H1 (cell line): ENCODE data around the gene SLAMF1. TPM values are rescaled to one million over a fixed set of nuclear protein-coding genes. Genes with fewer than 3 reads are reported as not detected.

ENCODE experiments used
- CTCF ChIA-PET: fragments of 300-600 bp; sonication (Branson Sonifier 250); formaldehyde crosslinking; loops from one replicate; lab custom pipeline; 2021; ENCODE audit not compliant: partially characterized antibody; lab: Charles Lee
- POLR2A ChIA-PET: fragments of 300-600 bp; sonication (Branson Sonifier 250); formaldehyde crosslinking; loops from one replicate; lab custom pipeline; 2021; ENCODE audit warnings: inconsistent platforms; ENCODE audit not compliant: partially characterized antibody; lab: Charles Lee
- DNase-seq, 2 experiments: peaks; one replicate each; pipeline versions ENCODE4 v3.0.0 to v3.0.0-alpha.2; 2010 to 2022; ENCODE audit warnings: low spot score in 2 of 2, low read depth in 1 of 2, mixed read lengths in 1 of 2
- FAIRE-seq: peaks from 2 replicates; lab custom pipeline; 2011; peaks lifted over from hg19 to GRCh38; lab: Jason Lieb, UNC
- H2AFZ ChIP-seq: 2 replicates; pipeline ENCODE4 v1.8.1; 2012; ENCODE audit warnings: low read length, inconsistent platforms
- H2AK5ac ChIP-seq: 2 replicates; pipeline ENCODE4 v1.6.1; 2013; ENCODE audit warnings: low read depth, low read length
- H2BK120ac ChIP-seq: replicated peaks from 2 replicates; pipeline ENCODE3; 2013; ENCODE audit warnings: low read depth, low read length, inconsistent platforms
- H2BK12ac ChIP-seq: 2 replicates; pipeline ENCODE4 v1.6.1; 2013; ENCODE audit warnings: low read depth, low read length
- H2BK15ac ChIP-seq: 2 replicates; pipeline ENCODE4 v1.6.1; 2013; ENCODE audit warnings: low read length
- H2BK20ac ChIP-seq: 2 replicates; pipeline ENCODE4 v1.6.1; 2013; ENCODE audit warnings: low read length
- H2BK5ac ChIP-seq: 2 replicates; pipeline ENCODE4 v1.6.1; 2013; ENCODE audit warnings: low read depth, low read length
- H3K14ac ChIP-seq: 2 replicates; pipeline ENCODE4 v1.6.1; 2013; ENCODE audit warnings: inconsistent platforms; ENCODE audit not compliant: insufficient read length
- H3K18ac ChIP-seq: 2 replicates; pipeline ENCODE4 v1.6.1; 2013; ENCODE audit warnings: low read length; ENCODE audit errors: extremely low read depth
- H3K23ac ChIP-seq: 2 replicates; pipeline ENCODE4 v1.6.1; 2013; ENCODE audit warnings: inconsistent platforms; ENCODE audit not compliant: insufficient read length
- H3K23me2 ChIP-seq: 2 replicates; pipeline ENCODE4 v1.6.1; 2013; ENCODE audit warnings: low read depth, low read length
- H3K27ac ChIP-seq: 2 replicates; pipeline ENCODE4 v1.6.1; 2011; ENCODE audit warnings: low read depth, low read length, inconsistent platforms
- H3K27me3 ChIP-seq, 4 experiments: replicated peaks in 1 of 4; 1 replicate in 1 of 4; 2 replicates in 3 of 4; pipeline versions ENCODE4 v1.6.1 to v1.8.1; 2011 to 2013; ENCODE audit warnings: low read length in 3 of 4, mild to moderate bottlenecking in 3 of 4, inconsistent platforms in 2 of 4, mixed read lengths in 2 of 4, moderate library complexity in 1 of 4; ENCODE audit not compliant: control insufficient read depth in 3 of 4, insufficient read depth in 3 of 4; ENCODE audit errors: extremely low read depth in 1 of 4
- H3K36me3 ChIP-seq, 4 experiments: 2 replicates each; pipeline versions ENCODE4 v1.6.1 to v1.8.1; 2011 to 2013; ENCODE audit warnings: mild to moderate bottlenecking in 4 of 4, low read length in 3 of 4, moderate library complexity in 2 of 4, control low read depth in 1 of 4, inconsistent platforms in 1 of 4; ENCODE audit not compliant: insufficient read depth in 4 of 4, control insufficient read depth in 2 of 4
- H3K4ac ChIP-seq: replicated peaks from 2 replicates; pipeline ENCODE3; 2013; ENCODE audit warnings: low read length, low read depth, mixed read lengths, inconsistent platforms; ENCODE audit not compliant: insufficient read length
- H3K4me1 ChIP-seq, 4 experiments: replicated peaks in 1 of 4; 1 replicate in 1 of 4; 2 replicates in 3 of 4; pipeline versions ENCODE4 v1.6.1 to v1.8.1; 2011 to 2013; ENCODE audit warnings: low read length in 3 of 4, inconsistent platforms in 2 of 4, mixed read lengths in 1 of 4; ENCODE audit not compliant: insufficient read depth in 4 of 4, control insufficient read depth in 3 of 4
- H3K4me2 ChIP-seq, 2 experiments: 2 replicates each; pipeline versions ENCODE4 v1.6.1 to v1.8.1; 2011 to 2013; ENCODE audit warnings: low read depth in 2 of 2, low read length in 2 of 2, control low read depth in 1 of 2, inconsistent platforms in 1 of 2, mild to moderate bottlenecking in 1 of 2; ENCODE audit not compliant: insufficient read depth in 1 of 2
- H3K4me3 ChIP-seq, 4 experiments: fragments of 200-600, 300-600 bp in 1 of 4; sonication (generic), shearing (Covaris generic), sonication (Bioruptor Twin) in 1 of 4; 2 replicates each; pipeline versions ENCODE4 v1.5.1 to v1.8.1; 2011 to 2016; ENCODE audit warnings: low read length in 4 of 4, low read depth in 3 of 4, control low read depth in 2 of 4, inconsistent platforms in 2 of 4, mild to moderate bottlenecking in 2 of 4, mixed read lengths in 1 of 4, moderate library complexity in 1 of 4; ENCODE audit not compliant: insufficient read depth in 2 of 4; ENCODE audit errors: extremely low read depth in 1 of 4
- H3K56ac ChIP-seq: replicated peaks from 2 replicates; pipeline ENCODE3; 2013; ENCODE audit warnings: low read depth, mild to moderate bottlenecking, mixed read lengths, low read length, inconsistent platforms; ENCODE audit not compliant: insufficient read length
- H3K79me1 ChIP-seq: 2 replicates; pipeline ENCODE4 v1.6.1; 2013; ENCODE audit warnings: low read depth, low read length, control low read depth
- H3K79me2 ChIP-seq, 2 experiments: 2 replicates each; pipeline versions ENCODE4 v1.6.1 to v1.8.1; 2012 to 2013; ENCODE audit warnings: low read length in 2 of 2, mild to moderate bottlenecking in 2 of 2, inconsistent platforms in 1 of 2; ENCODE audit not compliant: insufficient read depth in 2 of 2, control insufficient read depth in 1 of 2
- H3K9ac ChIP-seq, 4 experiments: replicated peaks in 1 of 4; 1 replicate in 1 of 4; 2 replicates in 3 of 4; pipeline versions ENCODE4 v1.6.1 to v1.8.1; 2011 to 2013; ENCODE audit warnings: low read depth in 3 of 4, low read length in 3 of 4, control low read depth in 2 of 4, mild to moderate bottlenecking in 2 of 4, moderate library complexity in 2 of 4, inconsistent platforms in 1 of 4; ENCODE audit errors: extremely low read depth in 1 of 4
- H3K9me3 ChIP-seq, 2 experiments: 2 replicates each; pipeline versions ENCODE4 v1.6.1 to v1.8.1; 2012 to 2013; ENCODE audit warnings: mild to moderate bottlenecking in 2 of 2, moderate library complexity in 2 of 2, control low read depth in 1 of 2, inconsistent platforms in 1 of 2, low read depth in 1 of 2, low read length in 1 of 2, mixed read lengths in 1 of 2; ENCODE audit not compliant: insufficient read depth in 2 of 2
- H4K20me1 ChIP-seq, 2 experiments: replicated peaks in 1 of 2; 2 replicates each; pipeline versions ENCODE3 to v1.8.1; 2011 to 2013; ENCODE audit warnings: inconsistent platforms in 2 of 2, low read length in 2 of 2, mild to moderate bottlenecking in 1 of 2; ENCODE audit not compliant: insufficient read depth in 2 of 2, control insufficient read depth in 1 of 2
- H4K5ac ChIP-seq: 2 replicates; pipeline ENCODE4 v1.6.1; 2013; ENCODE audit warnings: low read length, low read depth, mixed read lengths, inconsistent platforms; ENCODE audit not compliant: insufficient read length
- H4K8ac ChIP-seq: 2 replicates; pipeline ENCODE4 v1.8.0; 2013; ENCODE audit warnings: mild to moderate bottlenecking, moderate library complexity, low read length, inconsistent platforms; ENCODE audit not compliant: insufficient read depth; ENCODE audit errors: extremely low read depth
- H4K91ac ChIP-seq: replicated peaks from 2 replicates; pipeline ENCODE3; 2013; ENCODE audit warnings: low read length, mixed read lengths, inconsistent platforms; ENCODE audit not compliant: insufficient read length
- CEBPB ChIP-seq: IDR thresholded peaks from 2 replicates; pipeline ENCODE4 v1.6.1; 2012; ENCODE audit warnings: low read depth, low read length
- CTBP2 ChIP-seq: IDR thresholded peaks from 2 replicates; pipeline ENCODE4 v1.7.0; 2011; ENCODE audit warnings: borderline replicate concordance, mild to moderate bottlenecking, moderate library complexity, mixed read lengths, low read length; ENCODE audit not compliant: insufficient read depth, insufficient read length
- GTF2F1 ChIP-seq: IDR thresholded peaks from 2 replicates; pipeline ENCODE4 v1.6.1; 2012; ENCODE audit warnings: low read depth, low read length, improper control_type of control experiment, borderline replicate concordance
- NANOG ChIP-seq: IDR thresholded peaks from 2 replicates; pipeline ENCODE4 v1.6.1; 2011; ENCODE audit warnings: low read length, low read depth, mild to moderate bottlenecking, inconsistent platforms; ENCODE audit not compliant: insufficient read depth, poor library complexity, severe bottlenecking
- SIRT6 ChIP-seq: IDR thresholded peaks from one replicate; pipeline ENCODE4 v1.7.1; 2012; ENCODE audit warnings: low read length, inconsistent platforms
- SP1 ChIP-seq: IDR thresholded peaks from 2 replicates; pipeline ENCODE4 v1.6.1; 2011; ENCODE audit warnings: low read depth, low read length
- SP2 ChIP-seq: IDR thresholded peaks from 2 replicates; pipeline ENCODE4 v1.6.1; 2012; ENCODE audit warnings: mild to moderate bottlenecking, low read length, inconsistent platforms
- WGBS, 2 experiments: shearing (Covaris generic) in 1 of 2; methylation state at CpG; one replicate each; pipeline versions ENCODE4 v1.1.6 to v1.1.7; 2013 to 2015; ENCODE audit warnings: low lambda C conversion rate in 2 of 2, mixed read lengths in 2 of 2, inconsistent platforms in 1 of 2, low coverage in 1 of 2, missing lambda C conversion rate in 1 of 2; ENCODE audit not compliant: insufficient replicate concordance in 2 of 2, insufficient coverage in 1 of 2, insufficient read length in 1 of 2; ENCODE audit errors: extremely low coverage in 1 of 2, missing lambda C conversion rate in 1 of 2; 5-methylcytosine and 5-hydroxymethylcytosine counted together
- polyA plus RNA-seq, 7 experiments: library from polyadenylated mRNA; depleted of rRNA in 3 of 7; stranded (reverse) in 5 of 7; unstranded in 2 of 7; fragments of >200 nt in 5 of 7; fragments of 200-250 nt in 2 of 7; gene quantifications; 1 replicate in 5 of 7; 2 replicates in 1 of 7; 4 replicates in 1 of 7; pipeline versions ENCODE4 v1.2.1 to v1.2.3, GENCODE V29; 2011 to 2013; ENCODE audit warnings: missing spikeins in 2 of 7, mixed read lengths in 2 of 7
- total RNA-seq: library from RNA; stranded (reverse); fragmentation: NEBNext Ultra II Directional; extraction: Animal tissue kit (Norgen Biotek cat#: 25700); gene quantifications from 2 replicates; pipeline ENCODE4 v1.2.1, GENCODE V29; 2021

SLAMF1 gene
- total and polyA plus RNA-seq, 2 of the 8 experiments (the other 6 are each of a cell fraction or from before 2014, with no cell fraction given), result not detected

DNA sequence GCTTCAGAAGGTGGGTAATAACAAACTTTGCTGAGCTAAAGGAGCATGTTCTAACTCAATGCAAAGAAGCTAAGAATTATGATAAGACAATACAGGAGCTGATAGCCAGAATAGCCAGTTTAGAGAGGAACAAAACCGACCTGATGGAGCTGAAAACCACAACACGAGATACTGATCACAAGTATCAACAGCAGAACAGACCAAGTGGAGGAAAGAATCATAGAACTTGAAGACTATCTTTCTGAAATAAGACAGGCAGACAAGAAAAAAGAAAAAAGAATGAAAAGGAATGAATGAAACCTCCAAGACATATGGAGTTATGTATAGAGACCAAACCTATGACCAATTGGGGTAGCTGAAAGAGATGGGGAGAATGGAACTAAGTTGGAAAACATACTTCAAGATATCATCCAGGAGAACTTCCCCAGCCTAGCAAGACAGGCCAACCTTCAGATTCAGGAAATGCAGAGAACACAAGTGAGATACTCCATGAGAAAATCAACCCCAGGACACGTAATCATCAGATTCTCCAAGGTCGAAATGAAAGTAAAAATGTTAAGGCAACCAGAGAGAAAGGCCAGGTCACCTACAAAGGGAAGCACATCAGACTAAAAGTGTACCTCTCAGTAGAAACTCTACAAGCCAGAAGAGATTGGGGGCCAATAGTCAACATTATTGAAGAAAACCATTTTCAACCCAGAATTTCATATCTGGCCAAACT lies 88.0 kb downstream of the SLAMF1 start:
- Histone ChIP-seq H3K14ac (no peak overlapping the region), H3K4me1 (no peaks in the 10 kb centered on the region), H3K27me3 (no peaks in the 10 kb centered on the region), H2BK5ac (no peak overlapping the region), H2AFZ (no peak overlapping the region), H3K27ac (no peak overlapping the region), H3K4me3 (no peak overlapping the region), H3K18ac (no peak overlapping the region), H3K9ac (no peak overlapping the region), H2BK12ac (no peak overlapping the region), H3K79me1 (no peaks in the 10 kb centered on the region), H2AK5ac (no peak overlapping the region), H4K5ac (no peak overlapping the region), H3K23ac (no peak overlapping the region), H3K23me2 (no peaks in the 10 kb centered on the region), H3K4ac (no peak overlapping the region), H3K79me2 (no peaks in the 10 kb centered on the region), H3K9me3 (no peaks in the 10 kb centered on the region; a peak in 2 of 4 replicates), H4K91ac (no peak overlapping the region), H2BK20ac (no peak overlapping the region), H3K4me2 (no peak overlapping the region), H4K20me1 (no peaks in the 10 kb centered on the region), H2BK120ac (no peak overlapping the region), H3K56ac (no peak overlapping the region), H4K8ac (no peak overlapping the region), H3K36me3 (no peaks in the 10 kb centered on the region), H2BK15ac (no peak overlapping the region)
- WGBS, 2 experiments, result 85% methylated on average over 4 of the region's 4 CpGs; no CpG with 5 or more reads in 1 of the 2 experiments
- FAIRE-seq (no peak), DNase-seq (no peak)
- ChIA-PET CTCF (interaction anchor here (1.0 to 1.9 kb wide), 3 partner anchors 39 to 130 kb away, joined by 3 to 4 read pairs (median 4); no protein-coding TSS in a partner anchor), POLR2A (no interaction called here)
- TF ChIP-seq CEBPB, result no peak
- no peak for TF ChIP-seq NANOG
- TF ChIP-seq CTBP2, result no peak
- TF ChIP-seq GTF2F1, result no peak
- TF ChIP-seq SP1, result no peak
- no peak for TF ChIP-seq SP2
- no peak for TF ChIP-seq SIRT6
